ES-I3 (cell line): ENCODE results near the gene PALM2AKAP2.

Experiments used
- H3K36me3 ChIP-seq: 2 replicates; pipeline ENCODE4 v1.6.1; 2013; ENCODE audit warnings: mild to moderate bottlenecking, low read length, control low read depth, moderate library complexity; ENCODE audit not compliant: insufficient read depth
- H3K4me1 ChIP-seq: 2 replicates; pipeline ENCODE4 v1.6.1; 2013; ENCODE audit warnings: mild to moderate bottlenecking, control low read depth, low read length; ENCODE audit not compliant: insufficient read depth
- H3K9ac ChIP-seq: 2 replicates; pipeline ENCODE4 v1.6.1; 2013; ENCODE audit warnings: low read depth, mild to moderate bottlenecking, low read length, moderate library complexity
- H3K9me3 ChIP-seq: 2 replicates; pipeline ENCODE4 v1.6.1; 2013; ENCODE audit warnings: mild to moderate bottlenecking, low read length, moderate library complexity; ENCODE audit not compliant: control insufficient read depth, insufficient read depth

PALM2AKAP2 gene

DNA sequence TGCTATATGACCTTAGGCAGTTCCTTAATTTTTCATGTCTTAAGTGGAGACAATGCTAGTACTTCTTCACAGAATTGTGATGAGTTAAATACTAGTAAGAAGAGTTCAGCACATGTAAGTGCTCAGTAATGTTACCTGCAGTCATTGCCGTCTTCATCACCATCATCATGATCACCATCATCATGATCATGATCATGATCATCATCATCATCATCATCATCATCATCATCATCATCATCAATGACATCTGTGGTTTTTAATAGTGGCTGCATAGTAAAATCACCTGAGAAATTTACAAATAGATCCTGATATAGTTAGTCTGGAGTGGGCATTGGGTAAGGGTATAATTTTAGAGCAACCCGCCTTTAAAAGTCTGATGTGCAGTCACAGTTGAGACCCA is 14.7 kb upstream of the PALM2AKAP2 start:
- H3K4me1 ChIP-seq, result peaks cover 40% of the 10 kb centered on the region

GRCh38 chr9:109765830-109766229 is 14.2 kb upstream of the PALM2AKAP2 start:
- Histone ChIP-seq H3K9me3 (no peaks in the 10 kb centered on the region), H3K4me1 (peaks cover 45% of the 10 kb centered on the region), H3K9ac (no peak overlapping the region), H3K36me3 (no peaks in the 10 kb centered on the region)

More for the DNA sequence above, 14.7 kb upstream of the PALM2AKAP2 start:
- Histone ChIP-seq H3K9ac (no peak overlapping the region), H3K9me3 (no peaks in the 10 kb centered on the region), H3K36me3 (no peaks in the 10 kb centered on the region)

- no peaks in the 10 kb centered on the region for H3K36me3 ChIP-seq
- H3K9ac ChIP-seq, result no peak overlapping the region
- H3K9me3 ChIP-seq, result no peaks in the 10 kb centered on the region
- peaks cover 49% of the 10 kb centered on the region for H3K4me1 ChIP-seq
These were observed 13.6 kb upstream of the PALM2AKAP2 start for GRCh38 chr9:109766351-109766750.

- Histone ChIP-seq H3K36me3 (no peaks in the 10 kb centered on the region), H3K9ac (no peak overlapping the region; the same call in 1 of the 2 replicates), H3K4me1 (peaks cover 59% of the 10 kb centered on the region), H3K9me3 (no peaks in the 10 kb centered on the region)
These were observed 12.6 kb upstream of the PALM2AKAP2 start for GRCh38 chr9:109767404-109767803.

- Histone ChIP-seq H3K4me1 (peaks cover 55% of the 10 kb centered on the region), H3K36me3 (no peaks in the 10 kb centered on the region), H3K9ac (no peak overlapping the region), H3K9me3 (no peaks in the 10 kb centered on the region)
These were observed 12.2 kb upstream of the PALM2AKAP2 start for GRCh38 chr9:109767814-109768213.

- Histone ChIP-seq H3K4me1 (peaks cover 54% of the 10 kb centered on the region), H3K36me3 (no peaks in the 10 kb centered on the region), H3K9me3 (no peaks in the 10 kb centered on the region), H3K9ac (no peak overlapping the region)
These were observed 10.7 kb upstream of the PALM2AKAP2 start for GRCh38 chr9:109769250-109769649.

- Histone ChIP-seq H3K9ac (no peak overlapping the region), H3K36me3 (no peaks in the 10 kb centered on the region), H3K9me3 (no peaks in the 10 kb centered on the region), H3K4me1 (peaks cover 54% of the 10 kb centered on the region)
These were observed 9.9 kb upstream of the PALM2AKAP2 start for GRCh38 chr9:109770101-109770500.

- Histone ChIP-seq H3K4me1 (peaks cover 46% of the 10 kb centered on the region), H3K9me3 (no peaks in the 10 kb centered on the region), H3K9ac (no peak overlapping the region), H3K36me3 (no peaks in the 10 kb centered on the region)
These were observed 8.9 kb upstream of the PALM2AKAP2 start for GRCh38 chr9:109771087-109771486.

DNA sequence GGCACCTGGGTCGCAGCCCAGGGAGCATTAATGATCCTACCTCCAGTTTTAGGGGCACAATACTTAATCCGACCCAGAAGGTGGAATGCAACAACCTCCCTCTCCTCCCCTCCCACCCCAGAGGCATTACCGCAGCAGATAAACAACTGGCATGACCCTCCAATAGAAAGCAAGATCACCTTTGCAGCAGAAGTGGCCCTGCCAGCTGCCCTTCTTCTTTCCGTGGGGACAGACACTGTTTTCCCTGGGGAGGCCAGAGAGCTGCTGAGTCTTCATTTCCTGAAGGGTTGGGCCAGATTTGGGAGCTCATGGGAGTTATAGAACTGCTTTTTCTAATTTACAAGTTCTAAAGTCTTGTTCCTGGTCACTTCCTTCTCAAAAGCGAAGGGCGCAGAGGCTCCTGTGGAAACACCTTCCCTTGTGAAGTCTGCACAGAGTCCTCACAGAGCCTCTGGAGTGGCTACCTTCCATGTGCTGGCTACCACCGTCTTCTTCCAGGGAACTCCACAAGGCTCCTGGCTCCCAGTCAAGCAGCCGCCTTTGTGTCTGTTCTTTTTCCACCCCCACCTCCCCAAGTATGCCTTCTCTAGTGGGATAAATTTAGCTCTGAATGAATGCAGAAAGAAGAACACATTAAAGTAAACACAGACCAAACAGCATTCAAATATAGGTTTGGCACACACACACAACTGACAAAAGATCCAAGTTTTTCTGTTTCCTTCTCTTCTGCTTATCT is 8.0 kb upstream of the PALM2AKAP2 start:
- Histone ChIP-seq H3K9me3 (no peaks in the 10 kb centered on the region), H3K36me3 (no peaks in the 10 kb centered on the region), H3K9ac (no peak overlapping the region), H3K4me1 (peaks cover 40% of the 10 kb centered on the region)

DNA sequence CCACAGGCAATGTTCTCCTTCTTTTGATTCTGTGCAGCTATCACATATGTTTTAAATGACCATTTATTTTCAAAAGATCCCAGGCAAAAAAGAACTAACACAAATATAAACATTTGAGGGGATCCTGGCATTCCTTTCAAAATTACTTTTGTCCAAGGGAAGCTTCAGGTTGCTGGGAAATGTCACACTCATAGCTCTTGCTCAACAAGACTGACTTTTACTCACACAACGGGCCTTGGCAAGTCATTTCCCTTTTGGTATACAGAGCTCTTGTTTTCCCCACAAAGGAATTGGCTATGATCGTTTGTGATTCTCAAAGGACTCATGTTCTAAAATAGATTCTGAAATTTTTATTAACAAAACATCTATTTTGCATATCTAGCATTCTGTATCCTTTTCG is 4.5 kb upstream of the PALM2AKAP2 start:
- H3K9ac ChIP-seq, result no peak overlapping the region
- H3K36me3 ChIP-seq, result no peaks in the 10 kb centered on the region
- peaks cover 18% of the 10 kb centered on the region for H3K4me1 ChIP-seq
- H3K9me3 ChIP-seq, result no peaks in the 10 kb centered on the region

DNA sequence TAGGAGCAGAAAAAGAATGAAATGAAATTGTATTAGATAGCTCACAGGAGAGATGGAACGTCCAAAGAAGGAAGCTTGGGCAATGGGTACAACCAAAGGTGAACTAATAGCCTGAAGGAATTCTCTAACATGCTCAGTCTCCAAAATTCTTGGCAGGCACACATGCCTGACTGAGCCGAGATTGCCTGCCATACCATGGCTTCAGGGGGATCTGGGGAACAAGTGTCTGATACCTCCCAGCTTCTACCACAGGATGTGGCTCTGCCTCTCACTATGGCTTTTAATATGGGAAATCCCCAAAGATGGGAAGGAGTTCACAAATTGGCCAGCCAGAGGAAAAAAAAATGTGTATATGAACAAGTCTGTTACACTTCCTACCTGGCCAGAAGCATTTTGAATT is 3.6 kb upstream of the PALM2AKAP2 start:
- no peaks in the 10 kb centered on the region for H3K9me3 ChIP-seq
- H3K36me3 ChIP-seq, result no peaks in the 10 kb centered on the region
- H3K4me1 ChIP-seq, result peaks cover 11% of the 10 kb centered on the region
- H3K9ac ChIP-seq, result no peak overlapping the region

DNA sequence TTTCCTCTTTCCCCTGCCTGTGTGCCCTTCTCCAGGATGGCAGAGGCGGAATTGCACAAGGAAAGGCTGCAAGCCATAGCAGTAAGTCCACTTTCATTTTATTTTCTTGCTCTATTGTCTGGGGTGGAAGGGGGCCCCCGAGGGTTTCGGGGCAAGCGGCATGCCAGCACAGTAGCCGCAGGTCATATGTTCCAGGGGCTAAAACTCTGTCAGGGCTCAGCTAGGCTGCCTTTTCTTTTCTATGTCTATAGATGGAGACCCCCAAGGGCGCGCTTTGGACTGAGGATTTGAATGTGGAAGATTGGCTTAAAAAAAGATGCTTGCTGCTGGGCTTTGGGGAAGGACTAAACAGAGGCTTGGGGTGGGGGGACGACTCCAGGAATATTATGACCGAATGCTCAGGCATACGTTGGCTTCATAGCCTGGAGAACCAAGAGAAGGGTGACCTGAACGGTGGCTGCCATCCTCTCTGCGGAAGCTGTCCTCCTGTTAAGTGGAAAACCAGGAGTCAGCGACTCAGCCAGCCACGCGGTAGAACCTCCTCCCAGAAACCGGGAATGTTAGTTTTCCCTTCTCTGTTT is 545 bp downstream of the PALM2AKAP2 start:
- no peaks in the 10 kb centered on the region for H3K9me3 ChIP-seq
- H3K9ac ChIP-seq, result peak overlapping the region; percentile 72

GRCh38 chr9:109781086-109781485 is 1.1 kb downstream of the PALM2AKAP2 start:
- H3K4me1 ChIP-seq, result no peaks in the 10 kb centered on the region; the same call in 1 of the 2 replicates
- peak overlapping the region; percentile 72 for H3K9ac ChIP-seq
- H3K9me3 ChIP-seq, result no peaks in the 10 kb centered on the region
- no peaks in the 10 kb centered on the region for H3K36me3 ChIP-seq

More for the DNA sequence above, 545 bp downstream of the PALM2AKAP2 start:
- Histone ChIP-seq H3K36me3 (no peaks in the 10 kb centered on the region), H3K4me1 (no peaks in the 10 kb centered on the region; the same call in 1 of the 2 replicates)

- Histone ChIP-seq H3K4me1 (no peaks in the 10 kb centered on the region; the same call in 1 of the 2 replicates), H3K9ac (0 out of 2 replicates have a peak overlapping the region, but pooled peaks have one; percentile 72), H3K36me3 (no peaks in the 10 kb centered on the region), H3K9me3 (no peaks in the 10 kb centered on the region)
These were observed 1.7 kb downstream of the PALM2AKAP2 start for GRCh38 chr9:109781541-109782197.

GRCh38 chr9:109787735-109788134 is 7.7 kb downstream of the PALM2AKAP2 start:
- Histone ChIP-seq H3K36me3 (no peaks in the 10 kb centered on the region), H3K4me1 (no peaks in the 10 kb centered on the region), H3K9ac (no peak overlapping the region), H3K9me3 (no peaks in the 10 kb centered on the region)
